ENCODE results near the gene PTPRM. TPM values are rescaled to one million over a fixed set of nuclear protein-coding genes. Genes with fewer than 3 reads are reported as not detected.

The PTPRM gene
- polyA plus RNA-seq, 1 donor (not counting 4 experiments of a cell fraction or from before 2014, with no cell fraction given), result 54.5 TPM

DNA sequence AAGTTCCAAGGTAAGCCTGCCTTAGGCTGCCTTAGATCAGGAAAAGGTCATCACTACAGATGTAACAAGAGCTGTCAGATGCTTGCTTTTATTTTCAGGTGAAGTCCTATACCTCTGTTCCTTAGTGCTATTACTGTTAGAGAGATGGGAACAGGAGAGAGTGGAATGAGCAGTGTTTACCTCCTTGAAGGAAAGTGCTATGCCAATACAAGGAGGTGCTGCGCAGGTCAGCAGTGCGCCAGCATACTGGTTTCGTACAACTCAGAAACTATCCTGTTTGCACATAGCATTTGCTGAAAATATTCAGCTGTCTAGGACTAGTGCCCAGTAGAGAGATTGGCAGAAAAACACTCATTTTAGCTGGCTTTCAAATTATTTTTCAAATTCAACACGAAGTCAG, 629.1 kb downstream of the PTPRM start:
- Histone ChIP-seq H3K4me2 (ENCODE audit: control insufficient read depth, extremely low read depth, insufficient read depth, low read depth, low read length) (no peak overlapping the region), H3K9me1 (ENCODE audit: control insufficient read depth, extremely low read depth, insufficient read depth, low read length) (no peaks in the 10 kb centered on the region), H3K27ac (ENCODE audit: control insufficient read depth, insufficient read depth, low read length) (no peak overlapping the region), H3K4me3 (ENCODE audit: control insufficient read depth in 2 of 3, extremely low read depth in 1 of 3, insufficient read depth in 2 of 3, low read depth in 1 of 3, low read length in 3 of 3) (no peak overlapping the region), H3K27me3 (ENCODE audit: control insufficient read depth, extremely low read depth, insufficient read depth, low read length) (no peaks in the 10 kb centered on the region), H3K4me1 (ENCODE audit: control insufficient read depth, extremely low read depth, insufficient read depth, low read length) (no peaks in the 10 kb centered on the region), H3K79me2 (ENCODE audit: control insufficient read depth, insufficient read depth, low read length) (no peaks in the 10 kb centered on the region), H2AFZ (ENCODE audit: control insufficient read depth, low read length) (no peak overlapping the region), H3K36me3 (ENCODE audit: control insufficient read depth in 2 of 2, extremely low read depth in 1 of 2, insufficient read depth in 2 of 2, low read length in 2 of 2) (no peaks in the 10 kb centered on the region), H3K9ac (ENCODE audit: control insufficient read depth, extremely low read depth, insufficient read depth, low read length) (no peak overlapping the region), H4K20me1 (ENCODE audit: control insufficient read depth, extremely low read depth, insufficient read depth, low read length) (no peaks in the 10 kb centered on the region), H3K9me3 (ENCODE audit: control insufficient read depth, low read depth, low read length) (no peaks in the 10 kb centered on the region)
- TF ChIP-seq, protein P1, sequence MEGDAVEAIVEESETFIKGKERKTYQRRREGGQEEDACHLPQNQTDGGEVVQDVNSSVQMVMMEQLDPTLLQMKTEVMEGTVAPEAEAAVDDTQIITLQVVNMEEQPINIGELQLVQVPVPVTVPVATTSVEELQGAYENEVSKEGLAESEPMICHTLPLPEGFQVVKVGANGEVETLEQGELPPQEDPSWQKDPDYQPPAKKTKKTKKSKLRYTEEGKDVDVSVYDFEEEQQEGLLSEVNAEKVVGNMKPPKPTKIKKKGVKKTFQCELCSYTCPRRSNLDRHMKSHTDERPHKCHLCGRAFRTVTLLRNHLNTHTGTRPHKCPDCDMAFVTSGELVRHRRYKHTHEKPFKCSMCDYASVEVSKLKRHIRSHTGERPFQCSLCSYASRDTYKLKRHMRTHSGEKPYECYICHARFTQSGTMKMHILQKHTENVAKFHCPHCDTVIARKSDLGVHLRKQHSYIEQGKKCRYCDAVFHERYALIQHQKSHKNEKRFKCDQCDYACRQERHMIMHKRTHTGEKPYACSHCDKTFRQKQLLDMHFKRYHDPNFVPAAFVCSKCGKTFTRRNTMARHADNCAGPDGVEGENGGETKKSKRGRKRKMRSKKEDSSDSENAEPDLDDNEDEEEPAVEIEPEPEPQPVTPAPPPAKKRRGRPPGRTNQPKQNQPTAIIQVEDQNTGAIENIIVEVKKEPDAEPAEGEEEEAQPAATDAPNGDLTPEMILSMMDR (optimal IDR thresholded peaks at IDR 0.05 in 1 of 3, IDR thresholded peaks at IDR 0.05 in 1 of 3, conservative IDR thresholded peaks at IDR 0.05 in 1 of 3; ENCODE audit: extremely low read depth in 1 of 3, insufficient read depth in 2 of 3, low read length in 3 of 3), result no peak
- no peak for TF ChIP-seq EZH2 (IDR thresholded peaks at IDR 0.05; ENCODE audit: low read length)
- FAIRE-seq (no peak), DNase-seq (ENCODE audit: low read depth, low spot score) (no peak)
- dilution Hi-C loops (cut with MboI; ENCODE audit: extremely low pct_ligation_motif_present, low sequenced_read_pairs), result no loop called here

DNA sequence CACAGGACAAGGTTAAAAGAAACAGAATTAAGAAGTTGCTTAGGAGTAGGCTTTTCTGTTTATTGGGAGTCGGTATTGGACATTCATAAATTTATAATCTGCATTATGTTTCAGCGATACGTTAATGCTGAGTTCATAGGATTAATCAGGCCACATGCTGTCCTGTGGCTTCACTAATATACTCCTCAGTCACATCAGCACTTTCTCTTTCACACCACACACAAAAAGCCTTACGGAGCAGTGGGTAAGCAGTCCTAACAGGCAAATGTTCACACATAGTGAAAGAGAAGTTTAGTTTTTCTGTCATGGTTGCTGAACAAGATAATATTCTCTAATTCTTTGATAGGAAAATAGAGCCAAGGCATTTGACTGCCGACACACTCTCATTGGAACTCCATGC, 630.4 kb downstream of the PTPRM start:
- no peaks in the 10 kb centered on the region for H4K20me1 ChIP-seq (ENCODE audit: control insufficient read depth, extremely low read depth, insufficient read depth, low read length)
- FAIRE-seq, result no peak
- dilution Hi-C loops (cut with MboI; ENCODE audit: extremely low pct_ligation_motif_present, low sequenced_read_pairs), result no loop called here

More for the DNA sequence above, 630.4 kb downstream of the PTPRM start:
- Histone ChIP-seq H3K9me1 (ENCODE audit: control insufficient read depth, extremely low read depth, insufficient read depth, low read length) (no peaks in the 10 kb centered on the region), H3K4me3 (ENCODE audit: control insufficient read depth in 2 of 3, extremely low read depth in 1 of 3, insufficient read depth in 2 of 3, low read depth in 1 of 3, low read length in 3 of 3) (no peak overlapping the region), H3K27ac (ENCODE audit: control insufficient read depth, insufficient read depth, low read length) (no peak overlapping the region), H3K4me1 (ENCODE audit: control insufficient read depth, extremely low read depth, insufficient read depth, low read length) (no peaks in the 10 kb centered on the region), H3K9ac (ENCODE audit: control insufficient read depth, extremely low read depth, insufficient read depth, low read length) (no peak overlapping the region), H3K36me3 (ENCODE audit: control insufficient read depth in 2 of 2, extremely low read depth in 1 of 2, insufficient read depth in 2 of 2, low read length in 2 of 2) (no peaks in the 10 kb centered on the region), H2AFZ (ENCODE audit: control insufficient read depth, low read length) (no peak overlapping the region), H3K27me3 (ENCODE audit: control insufficient read depth, extremely low read depth, insufficient read depth, low read length) (no peaks in the 10 kb centered on the region), H3K4me2 (ENCODE audit: control insufficient read depth, extremely low read depth, insufficient read depth, low read depth, low read length) (no peak overlapping the region), H3K79me2 (ENCODE audit: control insufficient read depth, insufficient read depth, low read length) (no peaks in the 10 kb centered on the region), H3K9me3 (ENCODE audit: control insufficient read depth, low read depth, low read length) (no peaks in the 10 kb centered on the region)
- TF ChIP-seq, protein P1 (optimal IDR thresholded peaks at IDR 0.05 in 1 of 3, IDR thresholded peaks at IDR 0.05 in 1 of 3, conservative IDR thresholded peaks at IDR 0.05 in 1 of 3; ENCODE audit: extremely low read depth in 1 of 3, insufficient read depth in 2 of 3, low read length in 3 of 3), result no peak
- TF ChIP-seq EZH2 (IDR thresholded peaks at IDR 0.05; ENCODE audit: low read length), result no peak
- DNase-seq (ENCODE audit: low read depth, low spot score), result no peak
